Measurements from ENCODE around the gene DNAJC5G.

DNA sequence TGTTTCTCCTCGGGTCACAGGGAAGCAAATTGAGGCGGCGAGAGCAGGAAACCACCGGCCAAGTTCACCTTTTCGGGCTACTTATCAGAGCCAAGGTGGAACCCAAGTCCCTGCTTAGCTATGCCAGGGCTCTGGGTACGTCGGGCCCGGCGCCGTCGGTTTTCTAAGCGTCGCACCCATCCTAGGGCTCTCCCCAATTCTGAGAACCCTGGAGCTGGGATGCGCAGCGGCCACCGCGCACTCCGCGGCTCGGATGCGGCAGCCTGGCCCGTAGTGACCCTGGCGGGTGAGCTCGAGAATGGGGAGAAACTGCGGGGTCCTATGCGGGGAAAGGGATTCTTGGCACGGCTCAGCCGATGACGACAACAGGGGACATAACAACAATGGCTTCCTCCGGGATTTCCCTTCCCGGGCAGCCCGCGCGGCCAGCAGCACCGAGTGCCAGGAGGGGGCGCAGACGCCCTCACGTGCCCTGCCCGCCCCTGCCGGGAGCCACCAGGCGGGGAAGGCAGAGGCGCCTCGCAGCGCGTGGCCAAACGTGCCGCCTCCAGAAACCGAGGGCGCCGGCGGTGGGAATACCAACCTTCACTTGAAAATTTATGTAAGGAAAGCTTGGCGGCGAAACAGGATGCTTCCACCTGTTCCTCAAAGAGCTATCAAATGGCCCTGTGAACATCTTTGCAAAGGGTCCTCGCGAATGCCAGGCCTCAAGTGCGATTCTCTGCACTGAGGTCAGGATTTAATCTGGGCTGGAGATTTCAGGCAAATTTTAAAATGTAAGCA, 10.3 kb upstream of the DNAJC5G start:
- no peak for TF ChIP-seq POLR2A (IDR thresholded peaks at IDR 0.05)
- TF ChIP-seq, protein P1, sequence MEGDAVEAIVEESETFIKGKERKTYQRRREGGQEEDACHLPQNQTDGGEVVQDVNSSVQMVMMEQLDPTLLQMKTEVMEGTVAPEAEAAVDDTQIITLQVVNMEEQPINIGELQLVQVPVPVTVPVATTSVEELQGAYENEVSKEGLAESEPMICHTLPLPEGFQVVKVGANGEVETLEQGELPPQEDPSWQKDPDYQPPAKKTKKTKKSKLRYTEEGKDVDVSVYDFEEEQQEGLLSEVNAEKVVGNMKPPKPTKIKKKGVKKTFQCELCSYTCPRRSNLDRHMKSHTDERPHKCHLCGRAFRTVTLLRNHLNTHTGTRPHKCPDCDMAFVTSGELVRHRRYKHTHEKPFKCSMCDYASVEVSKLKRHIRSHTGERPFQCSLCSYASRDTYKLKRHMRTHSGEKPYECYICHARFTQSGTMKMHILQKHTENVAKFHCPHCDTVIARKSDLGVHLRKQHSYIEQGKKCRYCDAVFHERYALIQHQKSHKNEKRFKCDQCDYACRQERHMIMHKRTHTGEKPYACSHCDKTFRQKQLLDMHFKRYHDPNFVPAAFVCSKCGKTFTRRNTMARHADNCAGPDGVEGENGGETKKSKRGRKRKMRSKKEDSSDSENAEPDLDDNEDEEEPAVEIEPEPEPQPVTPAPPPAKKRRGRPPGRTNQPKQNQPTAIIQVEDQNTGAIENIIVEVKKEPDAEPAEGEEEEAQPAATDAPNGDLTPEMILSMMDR (IDR thresholded peaks at IDR 0.05): peak in 2 of 4 experiments; percentile 29 to 30
- peak in 1 of 4 donors; percentile 22 for TF ChIP-seq POLR2AphosphoS5 (IDR thresholded peaks at IDR 0.05)
